Stomach (tissue), 9 donors: ENCODE measurements around the gene CRLF3. TPM values are rescaled to one million over a fixed set of nuclear protein-coding genes. Genes with fewer than 3 reads are reported as not detected.

Experiments
- DNase-seq, 2 donors: peaks; one replicate each; pipeline versions ENCODE4 v3.0.0 to v3.0.0-alpha.2; 2013 to 2019
- H3K27ac ChIP-seq, 5 donors: fragments of 200-600 bp in 4 of 5; sonication (generic) in 4 of 5; one replicate each; pipeline ENCODE4 v1.5.1; 2013 to 2019; ENCODE audit warnings: mild to moderate bottlenecking in 1 of 5, moderate library complexity in 1 of 5
- H3K27me3 ChIP-seq, 3 donors: fragments of 200-600 bp; sonication (generic); one replicate each; pipeline ENCODE4 v1.5.1; 2017 to 2019; ENCODE audit warnings: mixed run types in 1 of 3
- H3K36me3 ChIP-seq, 4 donors: fragments of 200-600 bp; sonication (generic); 1 replicate in 3 of 4; 2 replicates in 1 of 4; pipeline ENCODE4 v1.5.1; 2016 to 2019
- H3K4me1 ChIP-seq, 4 donors: fragments of 200-600 bp; sonication (generic); one replicate each; pipeline ENCODE4 v1.5.1; 2016 to 2019
- H3K4me3 ChIP-seq, 4 donors: fragments of 200-600 bp; sonication (generic) in 3 of 4; one replicate each; pipeline ENCODE4 v1.5.1; 2016 to 2019; ENCODE audit warnings: mild to moderate bottlenecking in 1 of 4
- H3K9me3 ChIP-seq, 4 donors: fragments of 200-600 bp; sonication (generic); one replicate each; pipeline ENCODE4 v1.5.1; 2016 to 2019
- CTCF ChIP-seq, 7 experiments: fragments of 450-650 bp in 4 of 7; fragments of 200-600 bp in 3 of 7; sonication (generic) in 3 of 7; IDR thresholded peaks; one replicate each; pipeline ENCODE4 v1.5.1; 2016 to 2019; ENCODE audit warnings: antibody characterized with exemption in 7 of 7, control low read depth in 2 of 7, mild to moderate bottlenecking in 1 of 7
- EP300 ChIP-seq: sonication (generic); formaldehyde crosslinking; IDR thresholded peaks from one replicate; pipeline ENCODE4 v1.6.1; 2017; ENCODE audit warnings: antibody characterized with exemption
- POLR2A ChIP-seq, 4 donors: fragments of 450-650 bp; IDR thresholded peaks; one replicate each; pipeline ENCODE4 v1.6.1; 2016; ENCODE audit warnings: antibody characterized with exemption in 4 of 4, control low read depth in 2 of 4, mild to moderate bottlenecking in 1 of 4, moderate library complexity in 1 of 4
- POLR2AphosphoS5 ChIP-seq, 3 donors: sonication (generic); formaldehyde crosslinking; IDR thresholded peaks; one replicate each; pipeline ENCODE4 v1.6.1; 2016; ENCODE audit warnings: antibody characterized with exemption in 3 of 3
- WGBS, 5 donors: extraction: QIAGEN DNeasy Blood & Tissue Kit in 3 of 5; methylation state at CpG; one replicate each; pipeline versions ENCODE4 v1.1.5 to v1.1.7; 2013 to 2018; 5-methylcytosine and 5-hydroxymethylcytosine counted together
- intact Hi-C: fragments of 100-400 bp; cut with DNase I; formaldehyde crosslinking; loops from one replicate; pipeline ENCODE4 v1.15.1; 2023; ENCODE audit warnings: low total_unique reads
- polyA plus RNA-seq, 3 donors: library from polyadenylated mRNA; stranded (reverse); fragments of 200-250 nt; gene quantifications; one replicate each; pipeline ENCODE4 v1.2.3, GENCODE V29; 2013
- total RNA-seq, 5 donors: library from RNA; depleted of rRNA; stranded (reverse); fragments of >200 nt; gene quantifications; one replicate each; pipeline versions ENCODE4 v1.1.0 to v1.2.3, GENCODE V29; 2014 to 2016
- donor health status: healthy with polysubstance abuse.
- donor health status: Bipolar disorder and iron deficiency.
- donor health status: healthy.

CRLF3 gene
- total and polyA plus RNA-seq, 8 donors: 1.7 to 15.2 (median 4.6) TPM

DNA sequence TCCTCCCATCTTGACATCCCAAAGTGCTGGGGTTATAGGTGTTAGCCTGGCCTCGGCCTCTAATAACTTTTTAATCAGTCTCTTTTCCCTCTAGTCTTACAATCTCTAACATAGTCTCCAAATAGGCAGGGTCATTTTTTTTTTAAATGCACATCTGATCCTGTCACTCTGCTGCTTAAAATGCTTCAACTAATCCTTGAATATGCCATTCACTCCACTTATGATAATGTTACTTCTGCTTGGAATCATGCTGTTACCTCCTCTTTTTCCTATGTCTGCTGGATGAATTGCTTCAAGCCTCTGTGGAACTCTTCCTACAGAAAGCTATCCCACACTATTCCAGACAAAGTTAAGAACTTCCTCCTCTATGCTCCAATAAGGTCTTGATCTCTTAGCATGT is 22.8 kb downstream of the CRLF3 start:
- Histone ChIP-seq H3K9me3 (no peaks in the 10 kb centered on the region), H3K27me3 (no peaks in the 10 kb centered on the region), H3K4me1 (peaks cover 0 to 9% (median 0%) of the 10 kb centered on the region in 4 donors), H3K27ac (no peak overlapping the region), H3K36me3 (peaks cover 28 to 79% (median 76%) of the 10 kb centered on the region in 4 donors), H3K4me3 (no peak overlapping the region)
- DNase-seq: no peak
- TF ChIP-seq CTCF (IDR thresholded peaks at IDR 0.05): no peak
- no peak for TF ChIP-seq EP300
- no peak for TF ChIP-seq POLR2A (IDR thresholded peaks at IDR 0.05)
- no peak for TF ChIP-seq POLR2AphosphoS5 (IDR thresholded peaks at IDR 0.05)
- WGBS, 5 donors: 92 to 96% (median 96%) methylated on average over 1 of the region's 1 CpG
- intact Hi-C loops: no loop called here

- no peak overlapping the region for H3K27ac ChIP-seq
- no peak for DNase-seq
- no peaks in the 10 kb centered on the region for H3K27me3 ChIP-seq
- TF ChIP-seq CTCF (IDR thresholded peaks at IDR 0.05): no peak
- no peak for TF ChIP-seq POLR2AphosphoS5 (IDR thresholded peaks at IDR 0.05)
- TF ChIP-seq EP300: no peak
- TF ChIP-seq POLR2A (IDR thresholded peaks at IDR 0.05): no peak
- intact Hi-C loops: no loop called here
- no peak overlapping the region for H3K4me3 ChIP-seq
- peaks cover 25 to 96% (median 92%) of the 10 kb centered on the region in 4 donors for H3K36me3 ChIP-seq
- no peaks in the 10 kb centered on the region for H3K9me3 ChIP-seq
- 83 to 93% (median 85%) methylated on average over 4 of the region's 4 CpGs for WGBS, 5 donors
- no peaks in the 10 kb centered on the region for H3K4me1 ChIP-seq
Observed at GRCh38 chr17:30796016-30796415, 28.5 kb downstream of the CRLF3 start.

DNA sequence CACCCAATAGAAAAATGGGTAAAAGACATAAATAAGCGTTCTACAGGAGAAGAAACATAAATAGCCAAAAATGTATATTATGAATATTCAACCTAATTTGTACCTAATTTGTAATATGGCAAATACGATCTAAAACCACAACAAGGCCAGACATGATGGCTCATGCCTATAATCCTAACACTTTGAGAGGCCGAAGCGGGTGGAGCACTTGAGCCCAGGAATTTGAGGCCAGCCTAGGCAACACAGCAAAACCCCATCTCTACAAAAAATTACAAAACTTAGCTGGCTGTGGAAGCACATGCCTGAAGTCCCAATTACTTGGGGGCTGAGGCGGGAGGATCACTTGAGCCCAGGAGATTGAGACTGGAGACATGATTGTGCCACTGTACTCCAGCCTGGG is 30.1 kb downstream of the CRLF3 start:
- H3K4me1 ChIP-seq: peaks cover 0 to 2% (median 0%) of the 10 kb centered on the region in 4 donors
- intact Hi-C loops: no loop called here
- H3K9me3 ChIP-seq: no peaks in the 10 kb centered on the region
- no peak for DNase-seq
- H3K27ac ChIP-seq: no peak overlapping the region
- H3K27me3 ChIP-seq: no peaks in the 10 kb centered on the region
- WGBS, 5 donors: 90 to 98% (median 96%) methylated on average over 5 of the region's 5 CpGs
- TF ChIP-seq EP300 (no peak), POLR2A (IDR thresholded peaks at IDR 0.05) (no peak), POLR2AphosphoS5 (IDR thresholded peaks at IDR 0.05) (no peak), CTCF (IDR thresholded peaks at IDR 0.05) (no peak)
- H3K36me3 ChIP-seq: peaks cover 21 to 93% (median 89%) of the 10 kb centered on the region in 4 donors
- no peak overlapping the region for H3K4me3 ChIP-seq

GRCh38 chr17:30793282-30793977 is 31.1 kb downstream of the CRLF3 start:
- intact Hi-C loops: no loop called here
- H3K36me3 ChIP-seq: peaks cover 21 to 93% (median 91%) of the 10 kb centered on the region in 4 donors
- no peak for TF ChIP-seq CTCF (IDR thresholded peaks at IDR 0.05)
- TF ChIP-seq POLR2AphosphoS5 (IDR thresholded peaks at IDR 0.05): no peak
- TF ChIP-seq POLR2A (IDR thresholded peaks at IDR 0.05): no peak
- TF ChIP-seq EP300: no peak
- no peak overlapping the region for H3K27ac ChIP-seq
- no peaks in the 10 kb centered on the region for H3K9me3 ChIP-seq
- no peak overlapping the region for H3K4me3 ChIP-seq
- peaks cover 0 to 6% (median 0%) of the 10 kb centered on the region in 4 donors for H3K4me1 ChIP-seq
- no peaks in the 10 kb centered on the region for H3K27me3 ChIP-seq
- WGBS, 5 donors: 88 to 95% (median 92%) methylated on average over 9 of the region's 9 CpGs
- no peak for DNase-seq
